GM18858 (cell line): Measurements from ENCODE around the gene LRRC31.

Experiments used
- ATAC-seq: cut with Tn5 transposase; IDR thresholded peaks from one replicate; pipeline ENCODE4 v1.9.1; 2021; ENCODE audit not compliant: unreplicated experiment

LRRC31 gene

DNA sequence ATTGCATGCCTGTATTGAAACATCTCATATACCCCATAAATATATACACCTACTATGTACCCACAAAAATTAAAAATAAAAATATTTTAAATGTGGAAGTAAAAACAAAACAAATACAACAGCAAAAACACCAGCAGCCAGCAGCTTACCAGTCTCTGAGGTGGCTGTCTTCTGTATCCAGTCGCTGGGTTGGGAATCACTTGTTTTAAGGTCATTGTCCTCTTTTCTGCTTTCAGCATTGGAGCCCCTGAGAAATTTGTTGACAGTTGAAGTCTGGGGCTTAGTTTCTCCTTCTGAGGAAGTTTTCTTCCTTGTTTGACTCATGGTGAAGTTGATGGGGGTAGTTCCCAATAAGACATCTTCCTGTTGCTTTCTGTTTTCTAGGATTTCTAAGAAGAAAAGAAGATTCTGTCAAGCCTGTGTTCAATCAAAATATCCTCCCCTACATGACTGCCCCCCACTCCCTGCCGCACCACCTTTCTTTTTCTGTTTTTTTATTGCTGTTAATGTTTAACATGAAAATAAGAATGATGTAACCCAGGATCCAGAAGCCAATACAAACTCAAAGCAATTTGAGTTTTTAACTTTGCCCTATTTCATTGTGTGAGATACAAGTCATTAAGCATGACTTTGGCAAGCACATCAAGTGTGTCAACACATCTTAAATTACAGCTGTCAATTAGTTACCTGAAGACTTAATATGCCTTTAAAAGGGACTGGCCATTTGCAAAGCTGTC is at the start of gene LRRC31:
LRRC31 (minus strand) TSS at position 452 of the 737 bp plus-strand sequence; CDS start at position 324, 128 bp downstream.
- ATAC-seq = no peak

DNA sequence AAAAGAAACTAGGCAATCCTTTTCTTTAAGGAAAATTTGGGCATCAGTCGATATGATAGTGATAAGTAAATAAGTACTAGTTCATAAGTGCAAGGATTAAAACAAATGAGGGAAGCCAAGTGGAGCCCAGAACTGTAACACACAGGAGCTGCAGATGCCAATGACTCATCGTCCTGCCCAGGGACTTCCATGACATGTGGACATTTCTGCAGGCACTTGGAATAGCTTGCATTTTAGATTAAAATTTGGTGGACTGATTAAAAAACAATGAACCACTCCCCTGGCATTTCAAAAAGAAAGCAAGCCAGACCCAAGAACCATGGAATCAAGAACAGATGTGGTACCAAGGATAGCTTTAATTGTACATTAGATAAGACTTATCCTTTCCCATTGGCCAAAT is 44.6 kb upstream of the LRRC31 start:
- no peak for ATAC-seq

DNA sequence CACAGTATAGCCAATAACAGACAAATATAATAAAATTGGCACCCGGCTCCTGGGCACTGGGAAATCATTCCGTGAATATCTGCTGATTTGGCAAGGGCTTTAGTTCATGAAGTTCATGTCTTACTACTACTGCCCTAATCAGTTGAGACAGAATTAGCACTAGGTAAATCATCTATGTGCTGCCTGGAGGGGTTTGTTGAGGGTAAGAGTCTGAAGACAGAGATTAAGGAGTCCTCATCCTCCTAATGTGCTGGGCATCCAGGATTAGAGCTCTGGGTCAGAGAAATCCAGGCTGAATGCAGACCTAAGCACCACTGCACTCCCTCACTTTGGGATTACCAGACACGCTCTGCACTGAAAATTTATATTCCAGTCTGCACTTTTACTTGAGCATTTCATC is 43.6 kb upstream of the LRRC31 start:
- no peak for ATAC-seq

DNA sequence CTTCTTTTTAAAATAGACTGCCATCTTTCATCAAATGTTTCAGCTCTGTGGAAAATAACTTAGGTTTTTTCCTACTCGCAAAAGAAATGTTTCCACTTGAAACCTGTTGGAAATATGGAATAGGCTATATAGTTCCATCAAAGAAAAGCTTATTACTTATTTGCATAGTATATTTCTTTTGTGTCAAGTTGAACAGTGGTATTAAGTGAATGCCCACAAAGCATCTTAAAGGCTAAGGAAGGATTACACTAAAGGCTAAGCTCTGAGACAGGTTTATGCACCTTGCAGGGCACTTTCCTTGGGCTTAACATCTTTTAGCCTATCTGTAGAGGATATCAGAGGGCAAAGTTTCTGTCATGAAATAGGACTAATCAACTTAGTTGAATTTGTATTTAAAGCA is 41.5 kb upstream of the LRRC31 start, which contains the start of gene SAMD7:
SAMD7 (plus strand) TSS at position 301 of the 400 bp plus-strand sequence. CDS start 7,927 bp downstream, outside the sequence.
- ATAC-seq = no peak

DNA sequence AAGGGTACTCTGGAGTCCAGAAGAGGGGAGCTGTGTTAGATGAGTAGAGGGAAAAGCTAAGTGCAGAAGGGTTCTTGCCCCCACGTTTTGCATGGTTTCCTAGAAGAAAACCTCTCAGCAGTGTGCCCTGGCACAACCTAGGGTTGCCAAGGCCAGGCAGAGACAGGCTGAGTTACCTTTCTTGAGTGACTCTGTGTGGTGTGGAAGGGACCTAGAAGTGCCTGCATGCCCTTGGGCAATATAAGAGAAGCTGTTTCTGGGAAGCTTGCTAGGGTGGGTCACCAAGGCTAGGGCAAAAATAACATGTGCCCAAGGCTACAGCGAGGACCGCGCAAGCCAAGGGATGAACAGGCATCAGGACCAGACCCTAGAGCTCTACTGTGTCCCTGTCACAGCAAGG is 38.2 kb upstream of the LRRC31 start:
- no peak for ATAC-seq

DNA sequence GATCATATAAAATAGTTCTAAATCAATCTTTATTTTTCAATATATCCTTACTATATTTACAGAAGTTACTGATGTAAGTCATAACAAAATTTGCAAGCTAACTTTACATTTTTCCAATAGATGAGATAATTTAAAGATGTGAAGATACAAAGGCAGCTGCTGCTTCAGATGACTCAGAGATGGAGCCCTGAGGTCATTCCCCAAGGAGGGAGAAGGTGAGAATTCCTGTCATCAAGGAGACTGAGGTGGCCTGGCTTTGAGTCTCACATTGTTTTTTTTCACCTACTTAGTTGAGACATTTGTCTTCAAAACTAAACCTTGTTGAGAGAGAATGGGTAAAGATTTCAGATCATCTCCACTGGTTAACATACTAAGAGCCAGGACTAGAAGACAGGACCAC is 37.7 kb upstream of the LRRC31 start:
- no peak for ATAC-seq

DNA sequence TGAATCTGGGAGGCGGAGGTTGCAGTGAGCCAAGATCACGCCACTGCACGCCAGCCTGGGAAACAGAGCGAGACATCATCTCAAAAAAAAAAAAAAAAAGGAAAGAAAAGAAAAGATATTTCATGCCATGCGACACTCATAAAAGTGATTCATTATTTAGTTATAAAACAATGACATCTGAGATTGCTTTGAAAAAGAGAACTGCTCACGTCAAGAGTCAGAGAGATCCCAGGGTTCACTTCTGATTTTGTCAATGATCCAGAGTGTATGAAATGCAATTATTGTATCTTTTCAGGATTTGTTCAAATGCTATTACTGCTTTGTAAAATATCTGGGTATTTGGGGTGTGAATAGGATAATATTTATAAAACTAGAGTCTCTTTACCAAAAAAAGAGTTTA is 35.7 kb upstream of the LRRC31 start:
- ATAC-seq = no peak

DNA sequence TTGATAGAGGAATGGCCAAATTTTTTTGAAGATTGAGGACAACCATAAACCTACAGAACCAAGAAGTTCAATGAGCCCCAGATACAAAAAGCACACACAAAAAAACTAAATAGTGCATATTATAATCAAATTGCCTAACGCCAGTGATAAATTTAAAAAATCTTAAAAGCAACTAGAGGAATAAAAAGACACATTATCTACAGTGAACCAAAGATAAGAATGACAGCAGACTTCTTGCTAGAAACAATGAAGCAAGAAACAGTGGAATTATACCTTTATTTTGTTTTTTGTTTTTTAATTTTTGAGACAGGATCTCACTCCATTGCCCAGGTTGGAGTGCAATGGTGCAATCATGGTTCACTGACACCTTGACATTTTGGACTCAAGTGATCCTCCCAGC is 31.7 kb upstream of the LRRC31 start:
- ATAC-seq = no peak

DNA sequence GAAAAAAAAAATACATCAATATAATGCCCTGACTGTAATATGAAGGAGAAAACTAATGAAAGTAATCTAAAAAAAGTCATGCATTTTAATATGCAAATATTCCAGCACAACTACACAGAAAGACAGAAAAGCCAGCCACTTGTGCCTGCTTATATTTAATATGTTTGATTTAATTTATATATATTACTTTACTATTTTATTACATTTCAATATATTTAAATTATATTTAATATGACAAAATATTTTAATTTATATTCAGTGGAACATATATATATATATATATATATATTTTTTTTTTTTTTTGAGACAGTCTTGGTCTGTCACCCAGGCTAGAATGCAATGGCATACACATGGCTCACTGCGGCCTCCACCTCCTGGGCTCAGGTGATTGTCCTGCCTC is 27.5 kb upstream of the LRRC31 start:
- ATAC-seq = no peak

DNA sequence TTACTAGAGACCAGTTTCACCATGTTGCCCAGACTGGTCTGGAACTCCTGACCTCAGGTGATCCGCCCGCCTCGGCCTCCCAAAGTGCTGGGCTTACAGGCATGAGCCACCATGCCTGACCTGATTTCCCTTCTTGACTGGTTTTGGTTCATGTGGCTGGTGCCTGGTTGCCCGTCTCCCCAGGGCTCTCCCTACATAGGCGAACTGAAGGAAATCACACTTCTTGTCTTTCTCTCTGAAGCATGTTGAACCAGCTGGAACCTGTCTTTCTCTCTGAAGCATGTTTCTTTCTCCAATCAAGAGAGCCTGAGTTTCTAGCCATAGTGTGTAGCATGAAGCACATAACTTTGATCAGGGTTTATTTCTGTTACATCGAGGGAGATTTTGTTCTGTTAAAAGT is 25.3 kb upstream of the LRRC31 start:
- ATAC-seq = no peak

DNA sequence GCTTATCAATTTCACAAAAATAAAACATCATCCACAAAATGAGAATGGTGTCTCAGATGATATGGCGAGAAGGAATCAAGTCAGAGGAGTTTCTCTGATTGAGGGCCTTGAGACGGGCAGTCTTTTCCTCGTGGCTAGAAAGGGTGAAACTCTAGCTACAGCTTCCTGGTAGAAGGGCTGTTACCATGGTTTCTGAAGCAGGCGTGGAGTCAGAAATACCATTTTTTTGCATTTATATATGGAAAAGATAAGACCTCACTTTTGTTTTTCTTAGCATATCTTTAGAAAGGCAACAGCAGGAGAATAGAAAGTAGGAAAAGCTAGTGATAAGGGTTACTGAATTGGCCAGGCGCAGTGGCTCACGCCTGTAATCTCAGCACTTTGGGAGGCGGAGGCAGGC is 24.4 kb upstream of the LRRC31 start:
- ATAC-seq = no peak

DNA sequence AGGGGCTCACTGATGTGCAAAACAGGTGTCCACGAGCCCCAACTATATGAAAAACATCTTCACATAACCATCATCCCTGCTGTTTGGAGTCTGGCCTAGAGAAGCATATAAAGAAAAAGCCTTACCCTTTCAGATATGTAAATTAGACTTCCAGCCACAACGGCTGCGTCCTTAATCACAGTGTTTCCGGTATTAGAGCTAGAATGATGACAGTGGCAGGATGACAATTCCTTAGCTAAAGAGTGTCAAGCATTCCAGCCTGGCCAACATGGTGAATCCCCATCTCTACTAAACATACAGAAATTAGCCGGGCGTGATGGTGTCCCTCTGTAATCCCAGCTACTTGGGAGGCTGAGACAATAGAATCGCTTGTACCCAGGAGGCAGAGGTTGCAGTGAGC is 22.2 kb upstream of the LRRC31 start:
- ATAC-seq = no peak

DNA sequence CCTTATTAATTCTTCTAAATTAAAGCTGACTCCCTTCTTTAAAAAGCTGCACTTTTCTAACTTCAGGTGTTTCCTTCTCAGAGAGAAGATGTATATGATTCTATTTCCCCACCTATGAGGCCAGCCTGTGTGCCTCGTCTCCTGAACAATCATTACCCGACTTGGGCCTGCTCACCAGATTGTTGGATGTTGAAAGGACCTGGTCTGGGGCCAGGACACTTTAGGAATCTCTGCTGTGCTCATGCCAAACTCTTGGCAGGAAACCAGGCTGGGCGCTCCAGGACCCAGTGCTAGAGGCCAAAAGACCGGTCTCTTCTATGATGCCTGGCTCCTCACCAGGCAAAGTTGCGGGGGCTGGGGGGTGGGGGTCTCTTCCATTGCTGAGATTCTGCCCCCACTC is 16.9 kb upstream of the LRRC31 start:
- no peak for ATAC-seq

DNA sequence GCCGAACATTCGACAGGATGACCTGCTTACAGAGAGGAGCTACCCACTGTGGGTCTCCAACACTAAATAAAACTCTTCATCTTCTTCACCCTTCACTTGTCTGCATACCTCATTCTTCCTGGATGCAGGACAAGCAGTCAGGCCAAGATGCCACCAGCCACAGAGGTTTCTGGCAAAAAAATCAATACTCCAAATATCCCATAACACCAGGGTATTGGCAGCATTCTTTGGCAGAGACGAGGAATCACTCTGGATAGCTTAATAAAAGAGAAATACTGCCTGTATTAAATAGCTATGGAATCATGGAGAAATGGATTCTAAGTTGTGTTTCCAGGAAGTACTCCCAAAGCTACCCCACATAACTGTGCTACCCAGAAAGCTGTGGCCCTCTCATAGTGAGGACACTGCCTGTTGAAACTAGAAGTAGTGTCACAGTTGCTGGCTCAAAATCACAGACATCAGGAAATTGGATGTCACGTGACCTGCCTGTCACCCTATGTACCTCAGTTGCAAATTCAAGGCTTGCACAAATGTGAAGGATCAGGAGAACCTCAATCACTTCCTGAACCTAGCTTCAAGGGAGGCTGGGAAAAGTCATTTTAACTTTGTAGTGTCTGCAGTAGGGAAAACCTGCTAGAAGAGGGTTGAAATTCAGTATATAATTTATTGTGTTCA is 11.0 kb upstream of the LRRC31 start:
- ATAC-seq = no peak

DNA sequence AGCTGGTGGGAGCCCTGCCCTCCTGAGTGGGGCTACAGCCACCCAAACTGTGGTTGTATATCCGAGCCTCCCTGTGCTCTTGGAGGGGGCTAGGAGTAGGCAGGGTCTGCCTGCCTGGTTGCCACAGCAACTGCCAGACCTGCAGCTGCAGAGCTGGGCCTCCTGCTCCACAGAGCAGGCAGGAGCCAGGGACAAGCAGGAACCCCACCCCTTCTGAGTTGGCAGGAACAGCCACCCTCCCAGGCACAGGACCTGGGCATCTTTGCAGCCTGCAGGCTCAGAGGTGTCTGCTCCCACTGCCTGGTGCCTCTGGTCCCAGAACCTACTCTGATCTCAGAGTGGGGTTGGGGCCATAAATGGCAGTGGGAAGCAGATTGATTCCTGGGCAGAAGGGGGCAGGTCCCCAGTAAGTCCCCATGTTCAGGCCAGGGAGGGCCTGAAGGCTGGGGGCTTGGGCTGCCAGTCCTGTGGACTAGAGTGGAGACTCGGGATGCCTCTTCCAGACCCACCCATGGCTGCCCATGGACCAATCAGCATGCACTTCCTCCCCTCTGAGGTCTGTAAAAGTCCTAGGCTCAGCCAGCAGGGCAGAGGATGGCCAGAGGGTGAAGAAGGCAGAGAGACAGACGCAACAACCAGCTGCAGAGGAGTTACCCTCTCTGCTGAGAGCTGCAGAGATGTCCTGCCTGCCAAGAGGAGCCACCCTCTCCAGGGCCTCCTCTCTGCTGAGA is 10.3 kb upstream of the LRRC31 start:
- ATAC-seq = no peak

DNA sequence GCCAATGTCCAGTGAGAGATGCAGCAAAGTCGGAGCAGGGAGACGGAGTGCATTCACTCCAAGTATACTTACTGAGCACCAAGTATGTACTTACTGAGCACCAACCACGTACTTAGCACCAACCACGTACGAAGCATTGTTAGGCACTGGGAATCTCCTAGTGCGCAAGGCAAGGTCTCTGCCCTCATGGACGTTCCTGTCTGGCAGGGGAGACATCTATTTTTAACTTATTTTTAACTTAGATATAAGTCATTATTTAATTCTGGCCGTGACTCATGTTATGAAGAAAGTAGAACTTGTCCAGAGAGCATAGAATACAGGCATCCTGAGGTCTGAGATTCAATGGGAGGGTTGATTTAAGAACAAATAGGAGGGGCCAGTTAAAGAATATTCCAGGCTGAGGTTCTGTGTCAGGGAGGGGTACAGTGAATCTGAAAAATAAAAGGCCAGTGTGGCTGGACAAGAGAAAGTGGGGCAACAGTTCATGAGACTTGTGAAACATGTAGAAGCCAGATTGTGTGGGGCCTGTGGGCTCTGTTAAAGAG is 9.3 kb upstream of the LRRC31 start:
- ATAC-seq = no peak

DNA sequence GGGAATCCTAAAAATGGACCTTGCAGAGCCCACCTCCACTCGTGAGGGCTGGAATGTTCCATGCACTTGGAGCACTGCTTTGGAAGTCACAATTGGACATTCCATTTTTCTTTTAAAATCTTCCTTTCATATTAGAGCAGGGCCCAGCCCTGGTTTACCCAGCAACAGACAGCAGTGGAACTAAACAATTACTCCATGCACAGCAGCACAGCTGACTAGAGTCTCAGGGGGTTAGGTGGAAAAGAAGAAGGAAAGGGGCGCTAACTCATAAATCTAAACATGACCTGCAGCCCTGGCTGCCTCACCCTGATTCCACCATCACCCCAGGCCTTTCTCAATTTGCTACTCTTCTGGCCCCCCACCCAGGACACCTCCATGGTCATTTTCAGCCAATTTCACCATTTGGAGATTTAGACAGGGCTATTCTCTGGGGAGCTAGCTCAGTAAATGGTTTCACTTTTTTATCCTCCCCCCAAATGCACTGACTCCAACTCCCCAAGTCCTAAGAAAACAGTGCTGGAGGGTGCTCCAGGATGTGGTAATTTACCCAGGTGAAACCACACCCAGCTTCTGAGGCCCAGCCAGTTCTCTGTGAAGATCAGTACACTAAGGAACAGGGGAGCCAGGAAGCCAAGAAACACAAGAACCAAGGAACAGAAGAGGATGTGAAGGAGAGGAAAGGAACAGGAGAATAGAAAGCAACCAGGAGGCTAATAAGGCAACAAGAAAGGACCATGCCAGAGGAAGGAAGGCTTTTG is 1.6 kb upstream of the LRRC31 start:
- ATAC-seq = no peak

DNA sequence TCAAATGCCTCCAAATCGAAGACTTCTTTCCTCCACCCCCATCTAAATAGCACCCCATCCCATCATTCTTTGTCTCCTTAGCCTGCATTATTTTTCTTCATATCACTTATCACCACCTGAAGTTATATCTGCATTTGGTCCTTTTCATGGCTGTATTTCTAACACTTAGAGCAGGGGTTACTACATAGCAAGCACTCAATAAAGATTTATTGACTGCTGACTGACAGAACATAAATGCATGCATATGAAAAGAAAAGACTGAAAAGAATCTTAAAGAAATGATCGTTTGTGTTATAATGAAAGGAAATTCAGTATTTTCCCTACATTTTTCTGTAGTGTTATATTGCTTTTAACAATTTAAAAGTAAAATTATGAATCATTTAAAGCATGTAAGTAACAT is 1.4 kb downstream of the LRRC31 start:
- no peak for ATAC-seq

DNA sequence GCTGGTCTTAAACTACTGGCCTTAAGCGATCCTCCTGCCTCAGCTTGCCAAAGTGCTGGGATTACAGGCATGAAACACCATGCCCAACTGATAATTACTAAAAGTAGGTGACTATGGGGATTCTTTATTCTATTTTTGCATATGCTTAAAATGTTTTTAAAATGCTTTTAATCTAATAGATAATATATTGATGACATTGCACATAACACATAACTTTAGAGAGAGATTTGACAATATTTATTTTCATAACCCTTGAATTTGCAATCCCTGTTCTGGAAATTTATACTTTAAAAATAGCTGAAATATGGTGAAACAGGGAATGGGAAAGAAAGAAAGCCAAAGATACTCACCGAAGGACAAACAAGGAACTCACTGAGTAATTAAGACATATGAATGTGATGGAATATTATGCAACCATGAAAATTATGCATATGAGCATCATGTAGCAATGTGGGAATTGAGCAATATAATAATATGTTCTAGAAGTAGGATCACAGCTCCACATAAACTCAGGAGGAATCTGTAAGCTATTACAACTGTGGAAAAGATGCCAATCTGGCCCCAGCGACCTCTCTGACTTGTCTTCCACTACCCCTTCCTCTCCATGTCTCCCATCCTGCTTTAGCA is 2.0 kb downstream of the LRRC31 start:
- ATAC-seq = no peak

DNA sequence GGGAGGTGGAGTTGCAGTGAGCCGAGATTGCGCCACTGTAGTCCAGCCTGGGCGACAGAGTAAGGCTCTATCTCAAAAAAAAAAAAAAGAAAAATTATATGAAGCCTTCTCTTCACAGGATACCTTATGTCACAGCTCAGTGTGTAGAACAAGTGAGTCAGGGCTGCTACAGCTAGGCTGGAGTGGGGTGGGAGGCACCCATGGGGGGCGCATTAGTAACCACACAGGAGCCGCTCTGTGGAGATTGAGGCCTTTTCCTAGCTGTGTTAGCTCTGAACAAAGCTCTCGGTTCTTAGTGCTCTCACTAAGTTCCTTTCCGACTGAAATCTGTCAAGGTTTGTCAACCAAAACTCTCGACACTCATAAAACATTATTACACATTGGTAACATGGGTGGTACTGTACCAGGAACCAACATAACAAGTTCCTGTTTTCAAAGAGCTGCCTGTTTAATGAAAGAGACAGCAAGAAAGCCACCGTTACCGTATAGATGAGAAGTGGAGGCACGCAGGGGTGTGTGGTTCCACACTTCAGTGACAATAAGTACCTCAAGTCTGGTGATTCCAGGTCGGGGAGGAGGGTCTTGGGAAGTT is 4.5 kb downstream of the LRRC31 start:
- no peak for ATAC-seq
